GM18867 (cell line): ENCODE data around the gene POLR2L.

Source experiments
- ATAC-seq: cut with Tn5 transposase; IDR thresholded peaks from one replicate; pipeline ENCODE4 v1.9.1; 2021; ENCODE audit warnings: mild to moderate bottlenecking, moderate library complexity; ENCODE audit not compliant: unreplicated experiment

Gene POLR2L

GRCh38 chr11:828506-829175 lies 13.7 kb downstream of the POLR2L start:
- ATAC-seq = no peak

DNA sequence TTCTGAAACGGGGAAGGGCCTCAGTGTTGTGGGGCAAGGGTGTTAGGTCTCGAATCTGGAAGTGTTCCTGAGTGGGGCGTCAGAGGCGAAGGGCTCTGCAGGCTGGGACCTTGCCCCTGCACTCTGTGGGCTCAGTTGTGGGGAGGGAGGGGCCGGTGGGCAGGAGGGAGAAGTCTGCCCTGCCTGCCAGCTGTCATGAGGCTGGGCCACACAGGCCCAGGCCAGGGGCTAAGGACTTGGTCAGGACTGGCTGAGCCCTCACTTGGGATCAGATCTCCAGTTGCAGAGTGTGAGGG lies 14.5 kb downstream of the POLR2L start, which contains the start of gene CRACR2B:
Gene CRACR2B (plus strand): TSS at position 23 of the 296 bp plus-strand sequence. CDS start 689 bp downstream, outside the sequence.
- ATAC-seq = no peak

DNA sequence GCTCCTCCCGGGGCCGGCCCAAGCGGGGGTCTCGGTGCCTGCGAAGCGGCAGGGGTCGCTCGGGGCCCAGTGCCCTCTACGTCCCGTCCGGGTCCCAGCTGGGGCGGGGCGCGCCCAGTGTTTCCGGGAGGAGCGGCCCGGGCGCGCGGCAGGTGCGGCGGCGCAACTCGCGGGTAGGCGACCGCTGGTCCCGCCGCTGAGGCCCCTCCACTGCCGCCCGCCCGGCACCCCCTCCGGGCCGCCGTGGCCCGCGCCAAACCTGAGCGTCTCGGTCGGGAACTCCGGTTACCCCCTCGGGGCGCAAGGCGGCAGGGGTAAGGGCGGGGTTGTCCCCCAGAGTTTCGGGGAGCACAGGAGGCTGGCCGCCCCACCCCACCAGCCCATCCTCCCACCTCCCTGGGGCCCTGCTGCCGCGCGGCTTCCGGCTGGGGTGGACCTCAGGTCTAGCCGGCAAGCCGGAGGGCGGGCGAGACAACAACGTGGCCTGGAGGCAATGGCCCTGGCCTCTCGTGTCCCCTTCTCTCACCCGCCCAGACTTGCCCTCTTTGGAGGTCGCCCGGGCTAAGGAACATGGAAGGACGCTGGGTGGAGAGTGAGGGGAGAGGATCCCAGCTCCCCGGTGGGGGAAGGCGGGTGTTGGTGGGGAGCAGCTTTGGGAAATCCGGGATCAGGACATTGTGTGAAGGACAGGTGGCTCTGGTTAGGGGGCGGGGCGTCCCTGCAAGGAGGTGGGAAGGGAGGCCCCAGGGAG lies 15.0 kb downstream of the POLR2L start:
- ATAC-seq = peak; percentile 40

DNA sequence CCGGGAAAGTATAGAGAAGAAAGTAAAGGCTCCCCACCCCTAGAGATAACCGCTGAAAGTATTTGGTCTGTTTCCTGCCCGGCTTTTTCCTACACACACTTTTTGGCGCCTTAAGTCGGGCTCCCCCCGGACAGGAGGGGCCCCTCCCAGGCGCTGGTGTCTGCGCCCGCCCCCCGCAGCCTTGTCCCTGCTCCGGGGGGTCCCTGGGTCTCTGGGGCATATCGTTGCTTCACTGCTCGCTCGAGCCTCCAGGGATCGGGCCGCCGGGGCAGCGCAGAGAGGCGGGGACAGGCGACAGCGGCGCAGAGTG lies 15.5 kb downstream of the POLR2L start:
- ATAC-seq = no peak

- no peak for ATAC-seq
These were observed 16.1 kb downstream of the POLR2L start for GRCh38 chr11:826227-826621.

DNA sequence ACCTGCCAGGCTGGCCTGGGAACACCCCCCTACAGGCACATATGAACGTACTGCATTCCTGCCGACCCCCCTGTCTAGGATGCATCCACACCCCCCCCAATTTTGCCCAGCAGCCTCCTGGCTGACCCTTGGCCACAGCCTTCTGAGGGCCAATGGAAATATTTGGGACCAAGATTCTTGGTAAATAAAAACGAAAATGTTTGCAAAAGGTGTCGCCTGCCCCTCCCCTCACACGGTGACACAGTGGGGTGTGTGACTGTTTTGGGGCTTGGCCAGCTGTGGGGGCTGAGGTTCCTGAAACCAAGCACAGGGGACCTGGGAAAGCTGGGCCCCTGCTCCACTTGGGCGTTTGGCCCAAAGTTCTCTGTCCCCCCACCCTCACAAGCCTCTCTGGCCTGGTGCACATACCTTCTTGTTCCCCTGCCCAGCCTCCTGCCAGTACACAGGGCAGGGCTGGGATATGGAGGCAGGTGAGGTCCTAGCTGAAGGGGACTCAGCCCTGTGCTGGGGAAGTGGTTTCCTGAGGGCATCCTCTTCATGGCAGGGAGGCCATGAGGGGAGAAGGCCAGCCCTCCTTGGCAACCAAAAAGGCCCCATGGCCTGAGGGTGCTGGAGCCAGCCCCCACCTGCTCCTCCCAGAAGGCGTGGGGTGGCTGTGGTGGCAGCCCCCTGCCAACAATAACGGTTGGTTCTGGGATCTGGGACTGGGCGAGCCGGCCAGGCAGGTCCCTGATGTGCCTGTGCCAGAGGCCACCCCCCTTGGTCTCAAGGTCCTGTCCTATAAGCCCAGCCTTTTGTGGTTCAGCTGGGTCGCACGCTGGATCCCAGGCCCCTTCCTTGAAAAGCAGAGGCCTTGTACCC lies 16.7 kb downstream of the POLR2L start:
- ATAC-seq = no peak

- no peak for ATAC-seq
These were observed 17.4 kb downstream of the POLR2L start for GRCh38 chr11:824942-825341.

GRCh38 chr11:824292-824880 lies 17.9 kb downstream of the POLR2L start:
- no peak for ATAC-seq

DNA sequence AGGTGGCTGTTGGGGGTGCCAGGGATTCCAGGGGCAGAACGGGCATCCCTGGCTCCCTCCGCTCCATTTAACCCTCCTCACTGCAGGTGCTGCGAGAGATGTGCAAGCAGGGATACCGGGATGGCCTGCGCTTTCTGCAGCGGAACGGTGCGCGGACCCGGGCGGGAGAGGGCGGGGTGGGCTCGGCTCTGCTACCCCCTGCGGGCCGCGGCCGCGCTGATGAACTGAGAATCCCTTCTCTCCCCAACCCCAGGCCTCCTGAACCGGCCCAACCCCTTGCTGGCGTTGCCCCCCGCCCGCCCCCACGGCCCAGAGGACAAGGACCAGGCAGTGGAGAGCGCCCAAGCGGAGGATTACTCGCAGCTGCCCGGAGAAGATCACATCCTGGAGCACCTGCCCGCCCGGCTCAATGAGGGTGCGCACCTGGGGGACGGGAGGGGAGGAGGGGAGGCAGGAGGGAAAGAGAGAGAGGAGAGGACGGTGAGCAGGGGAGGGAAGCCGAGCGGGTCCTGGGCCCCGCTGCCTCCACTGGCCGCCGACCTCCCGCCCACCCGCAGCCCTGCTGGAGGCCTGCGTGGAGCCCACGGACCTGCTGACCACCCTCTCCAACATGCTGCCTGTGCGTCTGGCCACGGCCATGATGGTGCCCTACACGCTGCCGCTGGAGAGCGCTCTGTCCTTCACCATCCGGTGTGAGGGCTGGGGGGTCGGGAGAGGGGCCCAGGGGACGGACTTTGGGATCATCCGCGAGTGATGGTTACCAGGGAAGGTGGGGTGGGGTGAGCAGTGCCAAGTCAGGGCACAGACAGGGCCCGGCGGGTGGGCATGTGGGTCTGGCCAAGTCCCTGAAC lies 18.7 kb downstream of the POLR2L start:
- ATAC-seq = no peak

GRCh38 chr11:821512-822371 lies 20.6 kb downstream of the POLR2L start:
- ATAC-seq = no peak

DNA sequence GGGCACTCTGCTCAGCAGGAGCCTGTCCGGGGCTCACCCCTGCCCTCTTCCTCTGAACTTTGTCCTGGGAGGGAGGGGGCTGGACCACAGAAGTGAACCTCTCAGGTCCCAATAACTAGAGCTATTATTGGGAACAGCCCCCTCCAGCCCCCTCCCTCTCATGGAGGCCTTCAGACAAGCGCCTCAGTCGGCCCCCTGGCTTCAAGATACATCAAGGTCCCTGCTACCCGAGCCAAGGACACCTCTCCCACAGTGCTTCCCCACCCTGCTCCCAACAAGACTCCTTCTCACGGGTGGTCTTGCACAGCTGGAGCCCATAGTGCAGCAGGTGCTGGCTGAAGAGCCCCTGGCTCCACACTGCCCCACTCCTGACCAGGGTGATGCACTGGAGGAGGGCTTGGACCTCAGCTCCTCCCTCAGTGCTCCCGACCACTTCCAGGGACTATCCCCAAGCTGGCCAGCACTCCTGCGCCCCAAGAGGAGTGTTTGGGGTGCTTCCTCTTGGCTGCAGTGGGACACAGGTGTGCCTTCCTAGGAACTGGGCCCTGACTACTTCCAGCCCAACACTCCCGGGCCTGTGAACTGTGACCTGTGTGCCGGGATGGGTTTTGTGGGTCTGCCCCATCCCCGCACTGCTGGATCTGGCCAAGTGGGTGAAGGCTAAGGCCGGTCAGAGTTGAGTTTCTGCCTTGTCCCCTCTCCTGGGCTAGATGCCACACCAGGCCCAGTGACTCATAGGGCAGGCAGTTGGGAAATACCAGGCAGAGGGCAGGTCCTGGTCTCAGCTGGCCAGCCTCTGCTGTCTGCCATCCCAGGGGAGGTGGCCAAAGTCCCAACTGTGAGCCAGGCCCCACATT lies 21.4 kb downstream of the POLR2L start:
- ATAC-seq = no peak

GRCh38 chr11:819943-820649 lies 22.2 kb downstream of the POLR2L start:
- ATAC-seq = peak; percentile 58

GRCh38 chr11:819129-819931 lies 23.0 kb downstream of the POLR2L start:
- peak; percentile 67 for ATAC-seq

GRCh38 chr11:818396-819128 lies 23.8 kb downstream of the POLR2L start, which contains the start of gene PNPLA2:
Gene PNPLA2, plus strand, starts transcription at chr11:818914. Its CDS starts 805 bp downstream, at chr11:819719.
- ATAC-seq = no peak

DNA sequence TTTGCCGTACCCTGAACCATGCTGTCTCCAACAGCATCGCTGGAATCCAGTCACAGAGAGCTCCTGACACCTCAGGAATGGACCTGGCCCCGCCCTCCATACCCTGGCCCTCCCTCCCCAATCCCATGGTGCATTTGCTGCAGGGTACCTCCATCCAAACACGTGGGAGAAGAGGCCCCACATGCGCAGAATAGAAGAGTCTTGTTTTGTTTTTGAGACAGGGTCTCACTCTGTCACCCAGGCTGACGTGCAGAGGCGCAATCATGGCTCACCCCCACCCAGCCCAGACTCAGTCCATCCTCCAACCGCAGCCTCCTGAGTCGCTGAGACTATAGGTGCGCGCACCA lies 25.9 kb downstream of the POLR2L start:
- no peak for ATAC-seq

GRCh38 chr11:815675-816432 lies 26.5 kb downstream of the POLR2L start:
- ATAC-seq = no peak
